Neutrophil (primary cell): Measurements from ENCODE around the gene MADCAM1.
"Not testable (repeated sequence)": the region's sequence is repeated elsewhere in the genome, so short reads cannot be mapped to it uniquely, and the experiment has no call there.

Experiments used
- H3K27ac ChIP-seq: fragments of 200-600 bp; sonication (generic); 2 replicates; pipeline ENCODE4 v1.5.1; 2016; ENCODE audit warnings: mild to moderate bottlenecking, moderate library complexity
- H3K27me3 ChIP-seq: fragments of 200-600 bp; sonication (generic); 2 replicates; pipeline ENCODE4 v1.6.0; 2016; ENCODE audit warnings: mild to moderate bottlenecking
- H3K36me3 ChIP-seq: fragments of 200-600 bp; sonication (generic); 2 replicates; pipeline ENCODE4 v1.5.1; 2017
- H3K4me1 ChIP-seq, 2 experiments: fragments of 200-600 bp in 1 of 2; sonication (generic) in 1 of 2; 1 replicate in 1 of 2; 2 replicates in 1 of 2; pipeline versions ENCODE4 v1.5.1 to v1.6.1; 2013 to 2016; ENCODE audit warnings: low read depth in 1 of 2, low read length in 1 of 2, mild to moderate bottlenecking in 1 of 2, moderate library complexity in 1 of 2; ENCODE audit not compliant: control insufficient read depth in 1 of 2, insufficient read depth in 1 of 2
- H3K4me3 ChIP-seq, 2 experiments: fragments of 200-600 bp in 1 of 2; sonication (generic) in 1 of 2; 1 replicate in 1 of 2; 2 replicates in 1 of 2; pipeline ENCODE4 v1.5.1; 2013 to 2016; ENCODE audit warnings: low read depth in 1 of 2, low read length in 1 of 2, mild to moderate bottlenecking in 1 of 2, moderate library complexity in 1 of 2
- H3K9me3 ChIP-seq: fragments of 200-600 bp; sonication (generic); 2 replicates; pipeline ENCODE4 v1.5.1; 2016
- TF ChIP-seq, protein P1 (sequence below): fragments of 200-600 bp; sonication (generic); IDR thresholded peaks from 2 replicates; pipeline ENCODE4 v1.5.1; 2016; ENCODE audit warnings: antibody characterized with exemption

Gene MADCAM1

DNA sequence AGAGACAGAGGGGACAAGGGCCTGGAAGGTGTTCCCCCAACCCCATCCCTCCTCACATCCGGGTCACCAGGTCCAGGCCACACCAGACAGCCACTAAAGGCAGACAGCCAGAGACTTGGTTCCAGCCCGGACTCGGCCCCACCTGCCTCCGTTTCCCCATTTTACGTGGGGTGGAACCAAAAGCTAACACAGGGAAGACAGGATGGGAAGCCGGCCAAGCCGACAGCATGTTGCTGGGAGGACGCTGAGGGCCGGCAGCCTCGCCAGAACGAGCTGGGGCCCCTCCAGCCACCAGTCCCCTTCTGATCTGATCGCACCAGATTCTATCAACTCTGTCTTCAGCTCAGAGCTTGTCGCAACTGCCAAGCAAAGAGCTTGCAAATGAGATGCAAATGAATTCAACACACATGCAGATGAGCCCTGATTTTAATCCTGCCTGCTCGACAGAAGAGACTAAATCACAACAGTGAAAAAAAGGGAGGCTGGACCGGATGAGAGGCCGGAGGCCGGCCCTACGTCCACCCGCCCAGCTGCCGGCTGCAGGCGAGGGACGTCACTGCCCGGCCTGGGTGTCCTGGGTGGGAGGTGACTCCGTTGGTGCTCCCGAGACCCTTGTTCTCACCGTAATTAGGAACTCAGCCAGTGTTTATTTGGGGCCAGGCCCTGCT is 17.9 kb upstream of the MADCAM1 start:
- peaks cover 57% of the 10 kb centered on the region for H3K27me3 ChIP-seq
- H3K4me1 ChIP-seq, result no peaks in the 10 kb centered on the region

DNA sequence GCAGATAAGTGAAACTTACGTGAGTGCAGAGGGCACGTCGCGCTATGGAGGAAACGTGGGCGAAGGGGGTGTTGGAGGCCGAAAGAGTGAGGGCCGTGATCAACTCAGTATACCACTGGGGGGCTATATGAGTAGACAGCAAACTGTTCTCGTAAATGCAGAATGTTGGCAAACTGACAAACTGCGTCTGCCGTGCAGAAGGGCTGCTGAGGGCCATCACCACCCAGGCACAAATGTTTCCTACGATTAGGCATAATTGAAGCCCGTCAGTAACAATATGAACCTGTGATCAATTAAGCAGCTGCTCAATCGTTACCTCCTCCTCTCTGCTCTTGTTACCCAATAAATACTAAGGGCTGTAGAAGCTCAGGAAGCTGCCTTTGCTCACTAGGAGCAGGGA is 17.3 kb upstream of the MADCAM1 start:
- Histone ChIP-seq H3K27me3 (peaks cover 63% of the 10 kb centered on the region), H3K4me1 (no peaks in the 10 kb centered on the region), H3K4me3 (no peak overlapping the region), H3K36me3 (no peaks in the 10 kb centered on the region), H3K27ac (no peak overlapping the region), H3K9me3 (no peaks in the 10 kb centered on the region)
- TF ChIP-seq, protein P1, sequence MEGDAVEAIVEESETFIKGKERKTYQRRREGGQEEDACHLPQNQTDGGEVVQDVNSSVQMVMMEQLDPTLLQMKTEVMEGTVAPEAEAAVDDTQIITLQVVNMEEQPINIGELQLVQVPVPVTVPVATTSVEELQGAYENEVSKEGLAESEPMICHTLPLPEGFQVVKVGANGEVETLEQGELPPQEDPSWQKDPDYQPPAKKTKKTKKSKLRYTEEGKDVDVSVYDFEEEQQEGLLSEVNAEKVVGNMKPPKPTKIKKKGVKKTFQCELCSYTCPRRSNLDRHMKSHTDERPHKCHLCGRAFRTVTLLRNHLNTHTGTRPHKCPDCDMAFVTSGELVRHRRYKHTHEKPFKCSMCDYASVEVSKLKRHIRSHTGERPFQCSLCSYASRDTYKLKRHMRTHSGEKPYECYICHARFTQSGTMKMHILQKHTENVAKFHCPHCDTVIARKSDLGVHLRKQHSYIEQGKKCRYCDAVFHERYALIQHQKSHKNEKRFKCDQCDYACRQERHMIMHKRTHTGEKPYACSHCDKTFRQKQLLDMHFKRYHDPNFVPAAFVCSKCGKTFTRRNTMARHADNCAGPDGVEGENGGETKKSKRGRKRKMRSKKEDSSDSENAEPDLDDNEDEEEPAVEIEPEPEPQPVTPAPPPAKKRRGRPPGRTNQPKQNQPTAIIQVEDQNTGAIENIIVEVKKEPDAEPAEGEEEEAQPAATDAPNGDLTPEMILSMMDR, result no peak

More for the DNA sequence above, 17.9 kb upstream of the MADCAM1 start:
- TF ChIP-seq, protein P1, result no peak
- no peaks in the 10 kb centered on the region for H3K9me3 ChIP-seq
- H3K4me3 ChIP-seq, result no peak overlapping the region
- H3K27ac ChIP-seq, result no peak overlapping the region
- no peaks in the 10 kb centered on the region for H3K36me3 ChIP-seq

DNA sequence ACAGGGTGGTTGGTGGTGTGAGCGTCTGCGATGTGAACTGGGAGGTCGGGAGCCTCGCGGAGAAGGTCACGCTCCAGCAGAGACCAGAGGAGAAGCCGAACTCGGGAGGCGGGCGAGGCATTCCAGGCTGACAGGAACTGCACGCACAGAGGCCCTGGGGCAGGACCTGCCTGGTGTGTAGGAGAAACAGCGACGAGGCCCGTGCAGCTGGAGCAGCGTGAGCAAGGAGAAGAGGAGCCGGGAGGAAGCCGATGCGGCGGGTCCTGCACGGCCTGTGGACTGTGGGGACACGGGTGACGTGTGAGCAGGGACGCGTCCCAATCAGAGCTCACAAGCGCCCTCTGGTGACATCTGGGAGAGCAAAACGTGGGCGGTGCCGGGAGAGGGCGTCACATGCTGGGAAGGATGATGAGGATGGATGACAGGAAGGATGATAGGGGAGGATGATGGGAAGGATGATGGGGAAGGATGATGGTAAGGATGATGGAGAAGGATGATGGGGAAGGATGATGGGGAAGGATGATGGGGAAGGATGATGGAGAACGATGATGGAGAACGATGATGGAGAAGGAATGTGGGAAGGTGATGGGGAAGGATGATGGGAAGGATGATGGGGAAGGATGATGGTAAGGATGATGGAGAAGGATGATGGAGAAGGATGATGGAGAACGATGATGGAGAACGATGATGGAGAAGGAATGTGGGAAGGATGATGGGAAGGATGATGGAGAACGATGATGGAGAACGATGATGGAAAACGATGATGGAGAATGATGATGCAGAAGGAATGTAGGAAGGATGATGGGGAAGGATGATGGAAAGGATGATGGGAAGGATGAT is 16.1 kb upstream of the MADCAM1 start:
- peaks cover 62% of the 10 kb centered on the region for H3K27me3 ChIP-seq
- H3K36me3 ChIP-seq, result no peaks in the 10 kb centered on the region
- H3K27ac ChIP-seq, result no peak overlapping the region
- no peaks in the 10 kb centered on the region for H3K9me3 ChIP-seq
- H3K4me1 ChIP-seq, result no peaks in the 10 kb centered on the region
- no peak overlapping the region for H3K4me3 ChIP-seq
- TF ChIP-seq, protein P1, result no peak

DNA sequence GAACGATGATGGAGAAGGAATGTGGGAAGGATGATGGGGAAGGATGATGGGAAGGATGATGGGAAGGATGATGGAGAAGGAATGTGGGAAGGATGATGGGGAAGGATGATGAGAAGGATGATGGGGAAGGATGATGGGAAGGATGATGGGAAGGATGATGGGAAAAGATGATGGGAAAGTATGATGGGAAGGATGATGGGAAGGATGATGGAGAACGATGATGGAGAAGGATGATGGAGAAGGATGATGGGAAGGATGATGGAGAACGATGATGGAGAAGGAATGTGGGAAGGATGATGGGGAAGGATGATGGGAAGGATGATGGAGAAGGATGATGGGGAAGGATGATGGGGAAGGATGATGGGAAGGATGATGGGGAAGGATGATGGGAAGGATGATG is 15.2 kb upstream of the MADCAM1 start:
- not testable (repeated sequence) for H3K4me3 ChIP-seq, H3K36me3 ChIP-seq, H3K27ac ChIP-seq, H3K9me3 ChIP-seq, H3K4me1 ChIP-seq
- peaks cover 67% of the 10 kb centered on the region for H3K27me3 ChIP-seq

DNA sequence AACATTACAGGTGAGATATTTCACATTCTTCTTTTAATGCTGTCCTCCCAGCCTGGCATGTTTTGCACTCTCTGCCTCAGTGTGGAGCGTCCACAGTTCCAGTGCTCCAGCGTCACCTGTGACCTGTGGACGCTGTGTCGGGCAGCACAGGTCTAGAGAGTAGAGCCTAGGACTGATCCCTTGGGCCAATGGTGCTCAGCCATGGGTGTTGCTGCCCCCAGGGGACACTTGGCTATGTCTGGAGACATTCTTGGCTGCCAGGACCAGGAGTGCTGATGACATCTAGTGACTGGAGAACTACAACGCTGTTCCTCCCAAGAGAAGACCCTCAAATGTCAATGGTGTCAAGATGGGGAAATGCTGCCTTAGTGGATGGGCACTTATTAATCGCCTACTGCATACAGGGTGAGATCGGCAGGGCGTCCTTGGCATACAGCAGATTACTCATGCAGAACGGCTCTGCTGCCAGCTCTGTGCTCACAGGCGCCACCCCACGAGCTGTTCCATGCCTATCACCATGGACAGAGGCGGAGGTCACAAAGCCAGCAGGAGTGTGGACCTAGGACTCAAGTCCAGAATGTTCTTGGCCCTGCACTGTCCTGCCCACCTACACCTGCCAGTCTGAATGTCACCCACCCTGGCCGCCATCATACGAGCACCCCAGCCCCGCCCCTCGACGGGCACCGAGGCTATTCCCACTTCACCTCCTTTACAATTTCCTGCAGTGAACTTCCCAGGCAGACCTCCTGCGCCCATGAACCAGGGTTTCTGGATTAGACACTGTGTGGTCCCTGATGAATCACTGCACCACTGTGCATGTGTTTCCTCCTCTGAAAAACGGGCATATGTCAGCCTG is 13.9 kb upstream of the MADCAM1 start:
- no peaks in the 10 kb centered on the region for H3K4me1 ChIP-seq
- TF ChIP-seq, protein P1, result no peak
- H3K36me3 ChIP-seq, result no peaks in the 10 kb centered on the region
- no peak overlapping the region for H3K27ac ChIP-seq
- H3K9me3 ChIP-seq, result no peaks in the 10 kb centered on the region
- H3K4me3 ChIP-seq, result no peak overlapping the region
- peaks cover 68% of the 10 kb centered on the region for H3K27me3 ChIP-seq
